ENCODE results near the gene ATP11B. TPM values are rescaled to one million over a fixed set of nuclear protein-coding genes. Genes with fewer than 3 reads are reported as not detected.

ATP11B gene
- total RNA-seq, 1 donor from 2014 or later = 87.9 TPM

- no peak for DNase-seq
- Mint-ChIP-seq H3K27ac (no peak overlapping the region), H3K9me3 (no peaks in the 10 kb centered on the region), H3K4me1 (peaks cover 16% of the 10 kb centered on the region), H3K27me3 (no peaks in the 10 kb centered on the region), H3K4me3 (no peak overlapping the region), H3K36me3 (ENCODE audit: low read depth) (peaks cover 27% of the 10 kb centered on the region)
- intact Hi-C loops (cut with micrococcal nuclease) = no loop called here
Observed at GRCh38 chr3:182917134-182917533, 123.8 kb downstream of the ATP11B start.

GRCh38 chr3:182919866-182920357 is 126.6 kb downstream of the ATP11B start:
- Mint-ChIP-seq H3K36me3 (ENCODE audit: low read depth) (peaks cover 26% of the 10 kb centered on the region), H3K4me1 (no peaks in the 10 kb centered on the region), H3K4me3 (no peak overlapping the region), H3K27ac (no peak overlapping the region), H3K9me3 (no peaks in the 10 kb centered on the region), H3K27me3 (no peaks in the 10 kb centered on the region)
- DNase-seq = no peak
- intact Hi-C loops (cut with micrococcal nuclease) = no loop called here

GRCh38 chr3:182920515-182921084 is 127.3 kb downstream of the ATP11B start:
- peaks cover 30% of the 10 kb centered on the region for H3K36me3 Mint-ChIP-seq (ENCODE audit: low read depth)
- intact Hi-C loops (cut with micrococcal nuclease) = no loop called here
- DNase-seq = no peak
- no peaks in the 10 kb centered on the region for H3K4me1 Mint-ChIP-seq
- no peaks in the 10 kb centered on the region for H3K27me3 Mint-ChIP-seq
- H3K4me3 Mint-ChIP-seq = no peak overlapping the region
- H3K27ac Mint-ChIP-seq = no peak overlapping the region
- H3K9me3 Mint-ChIP-seq = no peaks in the 10 kb centered on the region

GRCh38 chr3:182921665-182922355 is 128.5 kb downstream of the ATP11B start:
- intact Hi-C loops (cut with micrococcal nuclease) = no loop called here
- Mint-ChIP-seq H3K36me3 (ENCODE audit: low read depth) (peaks cover 38% of the 10 kb centered on the region), H3K27ac (no peak overlapping the region), H3K27me3 (no peaks in the 10 kb centered on the region), H3K4me1 (no peaks in the 10 kb centered on the region), H3K9me3 (peaks cover 10% of the 10 kb centered on the region), H3K4me3 (no peak overlapping the region)
- no peak for DNase-seq

- intact Hi-C loops (cut with micrococcal nuclease) = no loop called here
- Mint-ChIP-seq H3K36me3 (ENCODE audit: low read depth) (peaks cover 49% of the 10 kb centered on the region), H3K27ac (no peak overlapping the region), H3K27me3 (no peaks in the 10 kb centered on the region), H3K4me3 (no peak overlapping the region), H3K9me3 (peaks cover 17% of the 10 kb centered on the region), H3K4me1 (peaks cover 4% of the 10 kb centered on the region)
- DNase-seq = no peak
Observed at GRCh38 chr3:182925330-182925943, 132.1 kb downstream of the ATP11B start.

GRCh38 chr3:182925944-182926337 is 132.6 kb downstream of the ATP11B start:
- Mint-ChIP-seq H3K4me3 (no peak overlapping the region), H3K9me3 (peaks cover 17% of the 10 kb centered on the region), H3K27ac (no peak overlapping the region), H3K4me1 (peaks cover 4% of the 10 kb centered on the region), H3K36me3 (ENCODE audit: low read depth) (peaks cover 46% of the 10 kb centered on the region), H3K27me3 (no peaks in the 10 kb centered on the region)
- no peak for DNase-seq
- intact Hi-C loops (cut with micrococcal nuclease) = no loop called here

GRCh38 chr3:182935803-182936202 is 142.5 kb downstream of the ATP11B start:
- Mint-ChIP-seq H3K4me1 (peaks cover 9% of the 10 kb centered on the region), H3K4me3 (no peak overlapping the region), H3K9me3 (peaks cover 3% of the 10 kb centered on the region), H3K27ac (no peak overlapping the region), H3K36me3 (ENCODE audit: low read depth) (peaks cover 21% of the 10 kb centered on the region), H3K27me3 (no peaks in the 10 kb centered on the region)
- intact Hi-C loops (cut with micrococcal nuclease) = no loop called here
- DNase-seq = no peak

GRCh38 chr3:182936239-182936917 is 143.1 kb downstream of the ATP11B start:
- intact Hi-C loops (cut with micrococcal nuclease) = no loop called here
- peaks cover 19% of the 10 kb centered on the region for H3K36me3 Mint-ChIP-seq (ENCODE audit: low read depth)
- DNase-seq = no peak
- H3K4me3 Mint-ChIP-seq = no peak overlapping the region
- peaks cover 9% of the 10 kb centered on the region for H3K4me1 Mint-ChIP-seq
- H3K27ac Mint-ChIP-seq = no peak overlapping the region
- H3K9me3 Mint-ChIP-seq = peaks cover 3% of the 10 kb centered on the region
- H3K27me3 Mint-ChIP-seq = no peaks in the 10 kb centered on the region

GRCh38 chr3:182936918-182937285 is 143.6 kb downstream of the ATP11B start:
- Mint-ChIP-seq H3K9me3 (peaks cover 3% of the 10 kb centered on the region), H3K4me3 (no peak overlapping the region), H3K27ac (no peak overlapping the region), H3K4me1 (peaks cover 9% of the 10 kb centered on the region), H3K36me3 (ENCODE audit: low read depth) (peaks cover 17% of the 10 kb centered on the region), H3K27me3 (no peaks in the 10 kb centered on the region)
- intact Hi-C loops (cut with micrococcal nuclease) = no loop called here
- DNase-seq = no peak

- Mint-ChIP-seq H3K4me1 (peaks cover 9% of the 10 kb centered on the region), H3K27me3 (no peaks in the 10 kb centered on the region), H3K9me3 (no peaks in the 10 kb centered on the region), H3K4me3 (no peak overlapping the region), H3K36me3 (ENCODE audit: low read depth) (peaks cover 15% of the 10 kb centered on the region), H3K27ac (no peak overlapping the region)
- no peak for DNase-seq
- intact Hi-C loops (cut with micrococcal nuclease) = no loop called here
Observed at GRCh38 chr3:182937293-182938051, 144.2 kb downstream of the ATP11B start.

- peaks cover 17% of the 10 kb centered on the region for H3K36me3 Mint-ChIP-seq (ENCODE audit: low read depth)
Observed at GRCh38 chr3:182940266-182940808, 147.0 kb downstream of the ATP11B start.

GRCh38 chr3:182941719-182942118 is 148.4 kb downstream of the ATP11B start:
- Mint-ChIP-seq H3K27me3 (no peaks in the 10 kb centered on the region), H3K9me3 (no peaks in the 10 kb centered on the region), H3K4me1 (peaks cover 10% of the 10 kb centered on the region), H3K36me3 (ENCODE audit: low read depth) (peaks cover 28% of the 10 kb centered on the region), H3K4me3 (no peak overlapping the region), H3K27ac (no peak overlapping the region)
- no peak for DNase-seq
- intact Hi-C loops (cut with micrococcal nuclease) = no loop called here

More at GRCh38 chr3:182940266-182940808, 147.0 kb downstream of the ATP11B start:
- Mint-ChIP-seq H3K27me3 (no peaks in the 10 kb centered on the region), H3K4me1 (peaks cover 9% of the 10 kb centered on the region), H3K4me3 (no peak overlapping the region), H3K27ac (peak overlapping the region; percentile 16), H3K9me3 (no peaks in the 10 kb centered on the region)
- intact Hi-C loops (cut with micrococcal nuclease) = no loop called here
- no peak for DNase-seq

- intact Hi-C loops (cut with micrococcal nuclease) = no loop called here
- H3K9me3 Mint-ChIP-seq = no peaks in the 10 kb centered on the region
- H3K4me3 Mint-ChIP-seq = no peak overlapping the region
- no peak for DNase-seq
- peaks cover 33% of the 10 kb centered on the region for H3K36me3 Mint-ChIP-seq (ENCODE audit: low read depth)
- no peaks in the 10 kb centered on the region for H3K27me3 Mint-ChIP-seq
- H3K4me1 Mint-ChIP-seq = peaks cover 3% of the 10 kb centered on the region
- no peak overlapping the region for H3K27ac Mint-ChIP-seq
Observed at GRCh38 chr3:182947888-182948287, 154.6 kb downstream of the ATP11B start.
